GM18870 (cell line): ENCODE measurements around the gene GTF2F2.
A peak's percentile ranks its signal among the peaks of the same experiment; 100 is the strongest.

ENCODE experiments used
- ATAC-seq: cut with Tn5 transposase; IDR thresholded peaks from one replicate; pipeline ENCODE4 v1.9.1; 2021; ENCODE audit warnings: moderate library complexity; ENCODE audit not compliant: unreplicated experiment

Gene GTF2F2

GRCh38 chr13:45119991-45120864 lies at the start of gene GTF2F2:
GTF2F2 (plus strand) TSS chr13:45120510; CDS start chr13:45120656, 146 bp downstream.
- no peak for ATAC-seq

- no peak for ATAC-seq
These were observed 46.5 kb upstream of the GTF2F2 start for GRCh38 chr13:45073809-45074208.

- ATAC-seq: no peak
These were observed 45.6 kb upstream of the GTF2F2 start for GRCh38 chr13:45074721-45075120.

GRCh38 chr13:45078003-45078402 lies 42.3 kb upstream of the GTF2F2 start:
- no peak for ATAC-seq

GRCh38 chr13:45082964-45083363 lies 37.3 kb upstream of the GTF2F2 start:
- ATAC-seq: no peak

- ATAC-seq: no peak
These were observed 35.8 kb upstream of the GTF2F2 start for GRCh38 chr13:45084515-45084914.

GRCh38 chr13:45086484-45086883 lies 33.8 kb upstream of the GTF2F2 start:
- no peak for ATAC-seq

GRCh38 chr13:45092663-45093062 lies 27.6 kb upstream of the GTF2F2 start:
- no peak for ATAC-seq

GRCh38 chr13:45100573-45101262 lies 19.6 kb upstream of the GTF2F2 start:
- ATAC-seq: no peak

GRCh38 chr13:45101327-45102018 lies 18.8 kb upstream of the GTF2F2 start:
- ATAC-seq: no peak

- no peak for ATAC-seq
These were observed 18.2 kb upstream of the GTF2F2 start for GRCh38 chr13:45102136-45102507.

GRCh38 chr13:45103449-45103848 lies 16.9 kb upstream of the GTF2F2 start:
- ATAC-seq: no peak

GRCh38 chr13:45104261-45104660 lies 16.0 kb upstream of the GTF2F2 start:
- no peak for ATAC-seq

GRCh38 chr13:45105895-45106294 lies 14.4 kb upstream of the GTF2F2 start:
- ATAC-seq: no peak

- no peak for ATAC-seq
These were observed 12.8 kb upstream of the GTF2F2 start for GRCh38 chr13:45107539-45107938.

GRCh38 chr13:45108716-45109101 lies 11.6 kb upstream of the GTF2F2 start:
- ATAC-seq: peak; percentile 25

GRCh38 chr13:45109102-45109720 lies 11.1 kb upstream of the GTF2F2 start:
- ATAC-seq: peak; percentile 77

GRCh38 chr13:45113233-45114224 lies 6.8 kb upstream of the GTF2F2 start:
- no peak for ATAC-seq

GRCh38 chr13:45119469-45119990 lies 780 bp upstream of the GTF2F2 start:
- ATAC-seq: no peak
